HG03432 (cell line): Measurements from ENCODE around the gene FOXF2.

ENCODE experiments used
- ATAC-seq: cut with Tn5 transposase; IDR thresholded peaks from one replicate; pipeline ENCODE4 v1.9.1; 2021; ENCODE audit warnings: mild to moderate bottlenecking, moderate library complexity; ENCODE audit not compliant: unreplicated experiment

FOXF2 gene

DNA sequence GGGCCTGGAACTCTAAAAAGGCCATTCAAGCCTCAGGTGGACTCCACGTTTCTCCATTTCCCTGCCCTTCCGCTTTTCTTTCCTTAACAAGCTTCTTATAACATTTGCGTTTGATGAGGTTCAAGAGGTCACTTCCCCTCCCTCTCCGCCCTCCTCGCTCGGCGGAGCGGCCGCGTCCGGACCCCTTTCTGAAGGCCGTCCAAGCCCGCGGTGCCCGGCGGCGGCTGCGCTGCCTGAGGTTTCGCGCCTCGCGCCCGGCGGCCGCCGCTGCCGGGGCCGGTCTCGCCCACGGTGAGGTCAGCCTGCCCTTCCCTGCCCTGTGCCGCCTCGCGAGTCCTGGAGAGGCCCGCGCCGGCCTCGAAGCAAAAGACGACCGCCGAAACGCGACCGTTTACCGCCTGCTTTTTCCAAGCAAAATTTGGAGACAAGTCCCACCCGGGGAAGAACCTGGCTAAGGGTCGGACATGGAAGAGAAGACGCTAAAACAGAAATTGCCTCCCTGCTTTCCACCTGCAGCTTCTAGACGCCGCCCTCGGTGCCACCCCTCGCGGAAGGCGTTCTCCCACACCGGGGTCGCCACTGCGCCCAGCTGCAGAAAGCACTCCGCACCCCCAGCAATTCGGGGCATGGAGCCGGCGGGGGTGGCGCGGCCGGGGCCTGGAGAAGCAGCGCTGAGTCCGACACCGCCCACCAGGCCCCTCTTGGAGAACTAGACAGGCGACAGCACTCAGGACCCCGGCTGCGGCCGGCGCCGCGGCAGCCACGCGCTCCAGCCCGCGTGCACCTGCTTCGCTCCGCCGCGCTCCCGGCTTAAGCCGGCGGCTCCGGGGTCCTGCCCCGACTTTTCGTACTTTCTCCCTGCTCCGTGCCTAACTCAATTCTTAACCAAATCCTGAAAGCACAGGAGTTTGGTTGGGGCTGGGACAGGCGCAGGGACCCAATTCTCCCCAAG lies 11.0 kb upstream of the FOXF2 start:
- no peak for ATAC-seq

DNA sequence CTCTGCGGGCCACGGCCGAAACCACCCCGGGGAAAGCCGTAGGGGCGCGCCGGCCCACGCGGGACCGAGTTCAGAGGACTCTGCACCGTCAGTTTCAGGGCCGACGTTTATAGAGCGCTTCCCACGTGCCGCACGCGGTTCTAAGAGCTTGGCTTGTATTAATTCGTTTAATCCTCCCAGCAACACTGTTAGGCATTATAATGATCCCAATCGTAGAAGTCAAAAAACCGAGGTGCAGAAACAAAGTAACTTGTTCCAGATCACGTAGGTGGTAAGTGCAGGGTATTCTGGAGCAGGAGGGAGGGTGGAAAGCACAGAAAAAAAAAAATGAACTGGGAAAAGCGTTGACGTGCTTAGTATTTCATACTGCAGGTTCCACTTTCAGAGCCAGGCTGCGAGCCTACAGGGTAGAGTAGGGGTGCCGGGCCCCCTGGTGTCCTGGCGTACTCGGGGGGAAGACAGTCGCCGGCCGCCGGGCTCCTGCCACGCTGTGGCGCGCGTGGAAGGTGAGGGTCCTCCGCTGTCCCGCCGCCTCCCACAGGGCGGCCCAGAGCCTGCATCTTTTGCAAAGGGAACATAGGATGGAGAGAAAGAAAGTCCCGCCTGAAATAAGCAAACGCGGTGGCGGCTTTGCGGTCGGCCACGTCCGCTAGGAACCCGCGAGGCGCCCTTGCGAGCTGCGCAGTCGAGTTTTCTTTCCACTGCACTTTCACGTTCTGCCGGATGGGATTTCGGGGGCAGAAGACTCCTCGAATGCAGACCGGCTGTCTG lies 10.2 kb upstream of the FOXF2 start:
- no peak for ATAC-seq

DNA sequence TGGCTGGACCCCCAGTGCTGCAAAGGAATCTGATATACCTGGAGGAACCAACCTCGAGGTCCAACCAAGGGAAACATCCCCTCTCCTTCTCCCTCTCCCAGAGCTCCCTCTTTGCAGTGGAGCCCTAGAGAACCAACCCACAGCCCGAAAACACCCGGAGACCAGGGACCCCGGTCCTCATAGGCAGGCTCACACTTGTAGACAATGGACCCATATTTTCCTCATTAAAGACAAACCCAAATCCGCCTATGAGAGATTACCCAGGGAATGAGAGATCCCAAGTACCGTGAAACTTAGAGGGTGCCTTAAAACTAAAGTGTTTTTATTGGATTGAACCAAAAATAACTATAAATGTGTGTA lies 9.6 kb upstream of the FOXF2 start:
- ATAC-seq, result no peak

DNA sequence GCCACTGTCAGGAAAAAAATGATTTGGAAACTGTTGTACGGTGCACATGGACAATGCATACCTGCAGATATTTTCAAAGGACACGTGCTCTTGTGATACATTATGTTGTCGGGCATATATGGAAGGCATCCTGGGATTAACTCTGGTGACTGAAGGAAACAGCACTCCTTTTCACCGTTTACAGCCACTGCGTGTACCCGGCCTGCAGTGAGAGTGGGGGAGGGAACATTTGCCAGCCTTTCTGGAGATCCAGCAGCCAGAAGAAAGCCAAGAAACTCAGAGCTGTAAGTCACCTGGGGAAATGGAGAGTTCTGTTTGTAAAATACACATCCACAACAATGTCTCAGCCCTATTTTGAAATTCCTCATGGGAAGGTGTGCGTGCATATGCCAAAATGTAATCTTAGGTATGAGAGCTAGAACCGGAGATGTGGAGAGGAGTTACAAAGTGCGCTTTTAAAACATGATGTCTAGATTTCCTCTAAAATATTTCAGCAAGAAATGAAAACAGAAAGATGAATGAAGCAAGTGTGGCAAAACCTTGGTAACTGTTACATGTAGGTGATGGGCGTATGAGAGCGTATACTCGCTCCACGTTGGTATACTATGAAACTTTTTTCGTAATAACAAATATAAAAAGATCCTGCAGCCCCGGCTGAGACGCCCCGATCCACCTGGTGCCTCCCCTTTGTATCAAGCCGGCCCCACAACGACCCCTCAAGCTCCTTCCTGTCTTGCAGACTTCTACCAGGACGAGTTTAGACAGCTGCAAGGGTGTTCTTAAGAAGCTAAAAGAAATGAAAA lies 8.6 kb upstream of the FOXF2 start:
- no peak for ATAC-seq

DNA sequence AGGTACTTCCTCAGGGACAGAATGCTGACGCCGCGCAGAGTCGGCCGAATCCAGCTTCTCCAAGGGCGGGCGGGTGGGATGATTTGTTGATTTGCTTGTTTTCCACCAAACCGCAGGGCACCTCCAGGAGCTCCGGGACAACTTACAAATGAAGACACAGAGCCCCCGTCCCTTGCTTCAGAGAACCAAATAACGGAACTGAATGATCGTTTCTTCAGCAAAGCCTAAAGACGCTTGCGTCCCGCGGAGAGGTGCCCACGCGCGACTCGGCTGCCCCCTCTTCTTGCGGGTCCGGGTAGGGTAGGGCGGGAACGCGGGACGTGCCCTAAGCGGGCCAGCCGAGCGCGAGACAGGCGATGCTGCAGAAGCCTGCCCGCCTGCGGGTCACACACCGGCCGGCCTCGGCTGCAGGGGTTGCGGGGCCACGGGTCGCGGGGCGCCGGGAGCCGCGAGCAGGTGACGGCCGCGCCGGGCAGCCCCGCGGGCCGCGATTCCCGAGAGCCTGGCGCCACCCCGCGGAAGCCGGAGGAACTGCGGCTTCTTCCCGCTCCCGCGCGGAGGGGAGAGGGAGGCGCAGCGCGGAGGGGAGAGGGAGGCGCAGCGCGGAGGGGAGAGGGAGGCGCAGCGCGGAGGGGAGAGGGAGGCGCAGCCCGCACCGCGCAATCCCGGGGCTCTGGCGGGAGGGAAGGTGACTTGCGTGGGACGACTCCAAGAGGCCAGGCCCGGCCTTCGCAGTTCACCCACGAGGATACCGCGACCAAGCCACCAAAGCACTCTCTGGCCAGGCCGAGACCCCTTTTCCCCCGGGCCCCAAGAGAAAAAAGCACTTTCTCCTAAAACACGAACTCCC lies 7.7 kb upstream of the FOXF2 start:
- ATAC-seq, result no peak

DNA sequence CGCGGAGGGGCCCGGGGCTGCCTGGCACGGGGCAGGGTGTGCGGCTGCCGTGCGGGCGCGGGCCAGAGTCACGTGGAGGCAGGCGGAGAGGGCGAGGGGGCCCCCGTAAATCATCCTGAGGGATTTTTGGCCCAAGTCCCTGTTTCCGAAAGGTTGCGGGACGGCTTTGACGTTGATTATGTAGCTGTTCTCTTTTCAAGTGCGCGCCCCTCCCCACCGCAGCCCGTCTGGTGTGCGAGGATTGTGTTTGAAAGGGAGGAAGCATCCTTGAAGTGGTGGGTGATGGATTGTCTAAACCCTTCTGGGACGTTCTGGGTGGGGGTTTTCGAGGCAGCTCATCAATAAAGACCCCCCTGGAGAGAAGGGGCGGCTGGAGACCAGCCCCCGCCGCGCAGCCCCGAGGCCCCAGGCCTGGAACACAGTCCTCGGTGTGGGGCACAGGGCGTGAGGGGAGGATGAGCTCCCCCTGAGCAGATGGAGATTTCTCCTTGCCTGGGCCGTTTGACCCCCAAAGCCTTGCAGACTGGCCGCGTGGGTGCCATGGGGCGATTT lies 7.0 kb upstream of the FOXF2 start:
- no peak for ATAC-seq

DNA sequence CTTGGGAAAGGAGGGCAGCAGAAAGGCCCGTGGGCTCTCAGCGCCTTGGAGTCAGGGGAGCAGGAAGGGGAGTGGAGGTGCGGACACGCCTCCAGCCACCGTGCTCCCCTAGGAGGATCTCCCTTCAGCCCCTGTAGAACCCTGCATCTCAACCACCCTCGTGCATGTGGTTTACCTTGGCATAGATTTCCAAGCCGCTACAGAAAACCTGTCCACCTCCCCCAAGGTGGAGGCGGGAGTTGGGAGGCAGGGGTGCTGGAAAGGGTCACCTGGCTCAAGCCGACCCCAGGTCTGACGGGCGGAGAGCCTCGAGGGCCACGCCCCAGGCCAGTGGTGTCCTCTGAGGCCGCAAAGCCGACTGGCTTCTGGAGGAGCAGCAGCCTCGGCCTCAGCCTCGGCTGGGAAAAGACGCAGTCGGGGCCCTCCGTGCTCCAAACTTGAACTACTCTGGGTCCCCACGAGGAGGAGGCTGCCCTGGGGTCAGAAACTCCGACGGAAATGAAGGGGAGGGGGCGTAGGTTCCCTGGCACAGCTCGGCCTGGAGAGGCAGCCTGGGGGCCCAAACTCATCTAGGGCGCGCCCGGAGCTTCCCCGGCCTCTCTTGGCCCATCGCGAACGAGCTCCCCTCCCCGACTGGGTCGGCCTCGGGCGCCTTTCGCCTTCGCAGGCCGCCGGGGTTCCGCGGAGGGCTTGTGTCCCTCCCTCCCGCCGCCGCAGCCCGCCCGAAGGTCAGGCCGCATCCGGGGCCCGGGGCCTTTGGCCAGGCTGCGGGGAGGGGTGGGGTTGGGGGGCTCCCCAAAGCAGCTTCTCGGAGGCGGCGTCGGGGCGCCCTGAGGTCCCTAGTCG lies 6.3 kb upstream of the FOXF2 start:
- ATAC-seq, result no peak

DNA sequence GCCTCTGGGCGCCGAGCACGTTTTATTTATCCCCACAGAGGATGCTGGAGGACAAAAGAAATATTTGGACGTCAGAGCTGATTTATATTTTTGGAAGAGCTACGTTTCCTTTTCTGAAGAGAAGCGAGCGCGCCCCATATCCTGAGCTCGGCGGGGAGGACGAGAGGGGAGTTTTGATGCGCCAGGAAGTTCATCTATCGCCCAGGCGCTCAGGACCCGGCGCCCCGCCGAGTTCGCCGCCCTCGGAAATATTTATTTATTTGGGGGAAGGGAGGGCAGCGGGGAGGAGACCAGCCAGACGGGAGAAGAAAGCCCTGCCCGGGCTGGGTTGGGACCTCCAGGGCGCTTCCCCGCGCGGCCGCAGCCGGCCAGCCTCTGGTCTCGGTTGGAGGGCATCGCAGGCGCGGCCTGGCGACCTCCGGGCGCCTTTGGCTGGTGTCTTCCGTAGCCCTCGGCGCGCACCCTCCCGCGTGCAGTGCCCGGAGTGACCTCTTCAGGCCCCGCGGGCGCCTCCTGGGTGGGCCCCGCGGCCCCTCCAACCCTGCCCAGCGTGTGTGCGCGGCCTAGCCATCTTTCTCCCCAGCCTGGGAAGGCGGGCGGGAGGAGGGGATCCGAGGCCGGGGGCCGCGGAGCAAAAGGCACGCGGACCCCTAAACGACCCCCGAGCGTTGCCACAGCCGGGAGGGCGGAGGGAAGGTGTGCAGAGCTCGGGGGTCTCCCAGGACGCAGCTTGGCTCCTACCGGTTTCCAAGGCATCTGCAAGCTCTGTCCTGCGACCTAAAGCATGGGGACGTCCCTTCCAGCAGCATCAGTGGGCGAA lies 5.4 kb upstream of the FOXF2 start:
- no peak for ATAC-seq

DNA sequence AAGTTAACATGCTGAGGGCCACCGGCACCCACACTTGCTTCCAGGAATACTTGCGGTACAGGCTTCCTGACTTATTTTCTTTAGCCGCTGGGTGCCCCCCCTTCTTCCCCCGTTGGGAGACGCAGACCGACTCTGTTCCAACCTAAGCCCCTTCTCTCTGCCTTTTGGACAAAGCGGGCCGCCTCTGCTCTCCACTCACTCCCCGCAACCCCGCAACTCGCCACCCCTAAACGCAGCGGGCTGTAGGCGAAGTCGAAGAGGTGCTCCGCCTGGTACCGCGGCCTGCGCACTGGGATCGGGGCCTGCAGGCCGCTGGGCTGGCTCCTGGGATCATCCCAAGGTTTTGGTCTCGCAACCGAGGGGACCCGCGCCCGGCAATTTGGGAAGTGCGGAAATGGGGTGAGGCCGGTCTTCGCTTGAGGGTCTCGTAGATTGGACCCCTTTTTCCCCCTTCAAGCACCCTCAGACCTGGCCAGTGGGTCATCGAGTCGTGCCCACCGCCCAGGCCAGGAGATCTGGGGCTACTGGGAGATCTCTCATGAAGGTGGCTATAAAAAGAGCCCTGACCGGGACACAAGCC lies 4.7 kb upstream of the FOXF2 start:
- ATAC-seq, result no peak

DNA sequence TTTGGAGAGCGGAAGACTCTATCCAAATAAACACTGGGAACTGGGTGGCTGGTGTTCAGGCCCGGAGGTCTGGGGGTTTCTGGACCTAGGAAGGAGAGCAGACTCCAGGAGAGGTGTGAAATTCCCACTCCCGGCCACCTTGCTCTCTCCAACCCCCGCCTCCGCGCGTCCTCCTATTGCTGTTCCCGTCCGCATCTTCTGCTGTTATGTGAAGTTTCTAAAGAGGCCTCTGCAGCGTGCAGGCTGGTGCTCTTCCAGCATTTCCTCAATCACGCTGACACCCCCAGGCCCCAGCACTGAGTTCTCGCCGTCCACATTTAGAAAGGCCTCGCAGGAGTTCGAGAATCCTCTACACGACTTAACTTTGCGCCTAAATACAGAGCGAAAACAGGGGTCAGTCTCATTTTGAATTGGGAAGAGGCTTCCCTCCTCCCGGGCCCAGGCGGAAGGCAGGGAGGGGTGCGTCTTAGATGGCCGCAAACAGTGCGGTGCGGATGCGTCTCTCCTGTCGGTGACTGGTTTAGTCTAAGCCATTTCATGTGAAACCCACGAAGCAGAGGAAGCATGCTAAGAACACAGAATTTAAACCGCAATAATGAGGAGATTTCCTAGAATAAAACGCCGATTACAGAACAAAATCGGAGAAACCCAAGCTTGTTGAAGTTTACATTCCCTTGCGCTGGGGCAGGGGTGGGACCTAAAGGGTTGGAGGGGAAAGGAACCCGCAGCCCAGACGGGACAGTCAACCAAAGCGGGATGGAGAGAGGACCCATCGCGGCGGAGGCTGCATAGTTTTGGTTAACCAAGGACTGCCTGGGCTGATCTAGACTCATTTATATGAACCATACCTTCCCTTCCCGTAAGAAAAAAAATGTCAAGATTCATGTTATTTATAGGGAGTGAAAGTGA lies 4.0 kb upstream of the FOXF2 start:
- ATAC-seq, result no peak

DNA sequence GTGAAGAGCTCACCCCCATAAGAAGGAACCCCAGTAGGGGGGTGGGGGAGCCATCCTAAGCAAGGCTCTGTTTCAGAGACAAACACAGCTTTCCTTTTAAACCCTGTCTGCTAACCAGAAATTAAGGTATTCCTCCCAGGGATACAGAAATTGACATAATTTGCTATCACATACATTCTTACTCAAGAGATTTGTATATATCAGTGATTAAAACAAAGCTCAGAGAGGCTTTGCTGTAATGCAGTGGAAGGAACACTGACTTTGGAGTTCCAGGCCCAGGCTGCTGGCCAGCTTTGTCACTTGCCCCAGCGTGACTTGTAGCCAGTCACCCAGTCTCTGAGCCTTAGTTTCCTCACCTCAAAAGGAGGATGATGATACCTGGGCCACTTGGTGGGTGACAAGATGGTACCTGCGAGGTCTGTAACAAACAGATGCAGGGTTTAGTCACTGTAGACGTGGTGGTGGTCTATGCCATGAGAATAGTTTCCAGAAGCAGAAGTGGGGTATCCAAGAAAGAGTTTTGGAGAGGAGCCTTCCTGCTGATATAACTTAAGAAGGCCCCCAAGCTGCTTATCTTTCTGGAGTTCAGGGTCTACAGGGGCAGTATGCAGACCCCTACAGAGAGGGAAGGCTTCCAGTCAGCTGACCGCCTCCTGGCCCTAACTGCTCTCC lies 3.2 kb upstream of the FOXF2 start:
- ATAC-seq, result no peak

DNA sequence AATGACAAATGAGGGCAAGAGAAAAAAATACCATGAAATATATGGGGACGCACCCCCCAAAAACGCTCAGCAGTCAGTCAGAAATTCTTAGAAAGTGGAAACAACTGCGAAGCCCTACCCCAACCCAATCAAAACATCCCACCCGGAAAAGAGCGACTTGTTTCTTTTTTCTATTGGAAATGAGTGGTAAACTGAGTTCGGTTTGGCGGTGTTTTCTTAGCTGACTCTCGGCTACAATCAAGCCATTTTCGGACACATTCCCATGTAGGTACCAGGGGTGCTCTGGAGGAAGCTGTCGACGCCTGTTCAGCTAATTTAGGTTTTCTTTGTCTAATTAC lies 1.9 kb upstream of the FOXF2 start:
- ATAC-seq, result no peak

DNA sequence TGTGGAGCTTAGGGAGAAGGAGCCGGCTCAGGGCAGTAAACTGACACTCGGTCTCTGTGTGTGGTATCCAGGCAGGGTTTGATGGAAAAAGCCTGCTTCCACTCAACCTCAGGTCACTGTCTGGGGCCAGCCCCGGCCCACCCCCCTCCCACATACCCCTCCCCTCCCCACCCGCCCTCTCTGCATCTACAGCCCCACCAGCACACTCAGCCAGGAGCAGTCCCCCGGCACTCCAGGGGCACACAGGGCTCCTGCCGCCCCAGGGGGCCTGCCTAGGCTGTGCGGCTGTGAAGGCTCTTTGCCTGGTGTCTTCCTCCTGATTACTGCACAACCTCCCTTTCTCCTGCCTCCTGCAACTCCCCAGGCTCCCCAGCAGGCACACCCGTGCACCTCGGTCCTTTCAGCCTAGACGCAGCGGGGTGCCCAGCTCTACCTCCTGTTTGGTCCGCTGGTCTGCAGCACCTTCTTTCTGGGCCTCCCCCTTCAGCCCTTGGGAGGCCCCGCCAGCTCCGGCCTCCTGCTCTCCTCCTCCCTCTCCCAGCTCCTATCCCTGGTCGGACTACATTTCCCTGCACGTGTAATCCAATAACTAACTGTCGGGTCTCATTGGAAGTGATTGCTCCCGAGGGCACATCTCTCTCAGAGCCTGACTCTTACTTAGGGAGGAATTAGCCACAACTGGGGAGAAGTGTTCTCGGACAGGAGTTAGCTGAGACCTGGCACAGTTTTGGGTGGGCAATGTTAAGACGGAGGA lies 1.3 kb upstream of the FOXF2 start:
- no peak for ATAC-seq

DNA sequence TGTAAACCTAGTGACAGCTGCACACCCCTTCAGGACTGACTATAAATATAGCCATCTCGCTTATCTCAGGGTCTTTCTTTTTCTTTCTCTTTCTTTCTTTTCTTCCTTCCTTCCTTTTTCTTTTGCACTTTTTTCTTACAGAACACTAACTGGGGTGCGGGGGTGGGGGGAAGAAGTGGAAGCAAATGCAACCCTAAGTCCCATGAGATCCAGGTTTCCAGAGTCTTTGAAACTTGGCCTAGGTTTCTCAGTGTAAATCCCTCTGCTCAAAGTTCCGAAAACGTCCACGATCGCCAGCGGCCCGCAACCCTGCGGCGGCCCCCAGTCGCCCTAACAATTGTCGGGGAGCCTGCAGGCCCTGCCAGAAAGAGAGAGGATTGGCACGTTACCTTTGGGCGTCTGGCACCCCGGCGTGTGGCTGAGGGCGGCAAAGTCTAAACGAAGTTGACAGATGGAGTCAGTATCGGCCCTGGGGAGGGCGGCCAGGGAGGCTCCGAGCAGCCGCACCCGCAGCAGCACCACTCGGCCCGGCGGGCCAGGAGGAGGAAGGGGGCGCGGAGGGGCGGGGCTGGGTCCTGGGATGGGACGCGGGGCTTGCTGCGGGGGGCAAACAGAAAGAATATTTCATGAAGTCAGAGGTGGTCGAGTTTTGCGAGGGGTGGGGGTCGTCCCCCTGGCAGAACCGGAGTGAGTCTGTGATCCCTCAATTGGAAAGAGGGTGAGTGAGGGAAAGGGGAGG lies 577 bp upstream of the FOXF2 start:
- no peak for ATAC-seq
